Activated T-cell treated with anti-CD3 and anti-CD28 coated beads, Interleukin-2, amount 50 U/mL, for 4 hours (primary cell): Measurements from ENCODE around the gene SRRM1. TPM values are rescaled to one million over a fixed set of nuclear protein-coding genes. Genes with fewer than 3 reads are reported as not detected.

ENCODE experiments used
- ATAC-seq, 2 donors: fragments of 200-7000 bp; cut with Tn5 transposase; one replicate each; pipeline ENCODE4 v1.10.0; 2021
- DNase-seq: peaks from one replicate; pipeline ENCODE4 v3.0.0-alpha.2; 2020
- H3K27me3 Mint-ChIP-seq: one replicate; pipeline ENCODE4 v1.8.0; 2021; ENCODE audit warnings: low read depth, mixed read lengths
- H3K36me3 Mint-ChIP-seq: one replicate; pipeline ENCODE4 v1.8.0; 2022; ENCODE audit warnings: mixed read lengths; ENCODE audit not compliant: insufficient read depth
- H3K4me1 Mint-ChIP-seq: one replicate; pipeline ENCODE4 v1.8.0; 2021; ENCODE audit warnings: low read depth, mixed read lengths
- H3K4me3 Mint-ChIP-seq: one replicate; pipeline ENCODE4 v1.8.0; 2021; ENCODE audit warnings: mild to moderate bottlenecking, moderate library complexity, mixed read lengths
- H3K9me3 Mint-ChIP-seq: one replicate; pipeline ENCODE4 v1.8.0; 2021; ENCODE audit warnings: mixed read lengths
- total RNA-seq, 3 donors: library from RNA; stranded (reverse); gene quantifications; one replicate each; pipeline ENCODE4 v1.2.1, GENCODE V29; 2021

Gene SRRM1
- total RNA-seq, 3 donors from 2014 or later, result 202 to 215 (median 202) TPM

DNA sequence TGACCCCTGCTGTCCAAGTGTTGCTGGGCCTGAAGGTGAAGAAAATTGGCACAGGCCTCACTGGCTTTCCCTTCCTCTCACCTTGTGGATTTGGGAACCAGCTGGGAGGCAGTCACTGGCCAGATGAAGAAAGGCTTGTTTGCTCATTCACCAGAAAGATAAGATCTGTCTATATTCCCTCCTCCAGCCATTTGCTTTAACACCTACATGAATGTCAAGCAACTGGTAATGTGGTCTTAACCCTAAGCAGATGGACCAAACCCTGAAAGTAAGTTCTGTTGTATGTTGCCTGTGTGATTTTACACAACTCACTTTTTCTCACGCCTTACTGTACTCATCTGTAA, 10.3 kb upstream of the SRRM1 start:
- DNase-seq (no peak), ATAC-seq (no peak)
- no peaks in the 10 kb centered on the region for H3K36me3 Mint-ChIP-seq
- H3K27me3 Mint-ChIP-seq, result peaks cover 15% of the 10 kb centered on the region
- no peak overlapping the region for H3K4me3 Mint-ChIP-seq
- H3K9me3 Mint-ChIP-seq, result no peaks in the 10 kb centered on the region
- peaks cover 2% of the 10 kb centered on the region for H3K4me1 Mint-ChIP-seq

DNA sequence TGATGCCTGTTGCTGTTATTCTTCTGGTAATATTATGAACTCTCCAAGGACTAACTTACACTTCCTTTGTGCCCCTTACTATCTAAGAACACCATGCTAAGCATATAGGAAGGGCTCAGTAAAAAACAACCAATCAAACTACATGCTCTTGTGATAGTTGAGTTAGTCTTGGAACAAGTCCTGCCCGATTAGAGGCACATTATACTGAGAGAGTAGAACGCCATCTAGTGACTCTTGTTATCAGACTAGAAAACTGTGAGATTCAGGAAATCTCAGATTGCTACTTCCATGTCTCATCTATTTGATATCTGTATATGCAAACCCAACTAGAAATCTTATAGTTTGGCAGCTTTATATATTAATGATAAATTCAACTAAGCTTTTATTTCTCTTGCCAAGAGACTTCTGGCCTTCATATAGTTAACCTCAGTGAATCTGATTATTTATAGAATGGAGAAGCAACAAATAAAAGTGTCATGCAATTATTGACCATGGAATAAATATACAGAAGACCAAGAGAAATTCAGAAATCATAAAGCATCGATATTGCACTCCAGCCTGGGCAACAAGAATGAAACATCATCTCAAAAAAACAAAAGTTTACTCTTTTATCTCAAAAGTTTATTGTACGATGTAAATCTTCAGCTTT, 7.8 kb upstream of the SRRM1 start:
- DNase-seq (no peak), ATAC-seq (peak; percentile 71 to 94)
- no peaks in the 10 kb centered on the region for H3K36me3 Mint-ChIP-seq

DNA sequence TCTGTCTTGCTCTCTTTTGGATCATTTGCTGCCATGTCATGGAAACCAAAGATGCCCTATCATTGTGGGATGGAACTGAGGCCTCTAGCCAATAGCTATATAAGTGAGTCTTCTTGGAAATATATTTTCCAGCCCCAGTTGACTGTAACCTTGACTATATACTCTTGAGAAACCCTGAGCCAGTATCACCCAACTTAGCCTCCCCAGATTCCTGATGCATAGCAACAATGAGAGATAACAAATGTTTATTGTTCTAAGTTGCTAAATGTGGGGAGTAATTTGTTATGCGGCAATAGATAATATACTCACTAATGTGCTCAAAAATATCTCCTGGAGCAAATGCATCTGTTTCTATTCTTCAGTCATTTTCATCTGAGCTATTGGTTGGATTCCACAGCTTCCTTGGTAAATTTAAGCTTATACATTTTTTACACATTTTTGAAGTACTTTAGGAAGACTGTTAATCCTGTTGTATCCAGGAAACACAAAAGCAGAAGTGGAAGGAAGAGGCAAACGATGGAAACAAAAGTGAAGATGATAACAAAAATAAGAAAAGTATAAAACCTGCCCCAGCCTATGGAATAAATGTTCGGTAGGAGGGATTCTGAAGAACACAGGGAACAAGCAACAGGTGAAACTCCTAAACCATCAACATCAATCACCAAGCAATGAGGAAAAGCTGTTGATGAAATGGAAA, 6.3 kb upstream of the SRRM1 start:
- H3K36me3 Mint-ChIP-seq, result no peaks in the 10 kb centered on the region
- peaks cover 15% of the 10 kb centered on the region for H3K4me1 Mint-ChIP-seq
- DNase-seq (no peak), ATAC-seq (no peak)
- H3K27me3 Mint-ChIP-seq, result peaks cover 3% of the 10 kb centered on the region
- H3K4me3 Mint-ChIP-seq, result no peak overlapping the region
- no peaks in the 10 kb centered on the region for H3K9me3 Mint-ChIP-seq

More for the DNA sequence above, 7.8 kb upstream of the SRRM1 start:
- Mint-ChIP-seq H3K4me1 (peaks cover 8% of the 10 kb centered on the region), H3K4me3 (no peak overlapping the region), H3K9me3 (no peaks in the 10 kb centered on the region), H3K27me3 (peaks cover 5% of the 10 kb centered on the region)

DNA sequence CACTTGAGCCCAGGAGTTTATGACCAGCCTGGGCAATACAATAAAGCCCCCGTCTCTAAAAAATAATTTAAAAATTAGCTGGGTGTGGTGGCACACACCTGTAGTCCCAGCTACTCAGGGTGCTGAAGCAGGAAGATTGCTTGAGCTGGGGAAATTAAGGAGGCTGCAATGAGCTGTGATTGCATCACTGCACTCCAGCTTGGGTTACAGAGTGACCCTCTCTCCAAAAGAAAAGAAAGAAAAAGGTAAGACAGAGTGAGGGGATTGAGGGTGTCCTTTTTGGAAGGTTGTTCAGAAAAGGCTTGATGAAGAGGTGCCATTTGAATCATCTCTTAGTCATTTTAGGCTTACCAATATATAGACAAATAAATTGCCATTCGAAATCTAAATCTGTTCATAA, 4.0 kb upstream of the SRRM1 start:
- Mint-ChIP-seq H3K36me3 (no peaks in the 10 kb centered on the region), H3K9me3 (no peaks in the 10 kb centered on the region), H3K4me1 (peaks cover 17% of the 10 kb centered on the region), H3K27me3 (no peaks in the 10 kb centered on the region), H3K4me3 (peak overlapping the region; percentile 25)
- DNase-seq (no peak), ATAC-seq (no peak)

DNA sequence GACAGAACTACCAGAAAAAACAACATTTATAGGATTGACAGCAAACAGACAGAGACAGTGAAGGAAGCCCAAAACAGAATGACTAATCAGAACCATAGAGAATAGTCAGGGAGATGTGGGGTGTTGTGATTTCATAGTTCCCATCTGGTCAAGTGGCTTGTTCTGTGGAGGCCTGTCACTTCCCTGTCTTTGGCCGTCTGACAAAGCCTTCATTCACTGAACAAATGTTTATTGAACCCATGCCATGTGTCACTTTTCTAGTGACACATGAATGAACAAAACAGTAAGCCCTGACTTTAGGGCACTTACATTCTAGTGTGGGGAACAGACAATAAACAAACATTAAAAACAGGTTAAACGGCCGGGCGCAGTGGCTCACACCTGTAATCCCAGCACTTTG, 3.2 kb upstream of the SRRM1 start:
- Mint-ChIP-seq H3K27me3 (no peaks in the 10 kb centered on the region), H3K4me3 (no peak overlapping the region), H3K4me1 (peaks cover 25% of the 10 kb centered on the region), H3K36me3 (peaks cover 3% of the 10 kb centered on the region), H3K9me3 (no peaks in the 10 kb centered on the region)
- no peak for ATAC-seq
- DNase-seq, result no peak

DNA sequence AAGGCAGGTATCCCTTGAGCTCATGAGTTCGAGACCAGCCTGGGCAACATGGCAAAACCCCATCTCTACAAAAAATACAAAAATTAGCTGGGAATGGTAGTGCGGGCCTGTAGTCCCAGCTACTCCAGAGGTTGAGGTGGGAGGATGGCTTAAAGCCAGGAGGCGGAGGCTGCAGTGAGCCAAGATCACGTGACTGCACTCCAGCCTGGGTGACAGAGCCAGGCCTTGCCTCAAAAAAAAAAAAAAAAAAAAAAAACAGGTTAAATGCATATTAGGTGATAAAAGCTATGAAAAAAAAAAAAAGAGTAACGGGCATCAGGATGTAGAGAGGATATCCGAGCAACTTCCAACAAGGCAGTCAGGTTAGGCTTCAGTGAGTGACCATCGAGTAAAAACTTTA, 2.8 kb upstream of the SRRM1 start:
- DNase-seq (no peak), ATAC-seq (no peak)
- Mint-ChIP-seq H3K27me3 (no peaks in the 10 kb centered on the region), H3K4me3 (no peak overlapping the region), H3K9me3 (no peaks in the 10 kb centered on the region), H3K36me3 (peaks cover 6% of the 10 kb centered on the region), H3K4me1 (peaks cover 27% of the 10 kb centered on the region)

DNA sequence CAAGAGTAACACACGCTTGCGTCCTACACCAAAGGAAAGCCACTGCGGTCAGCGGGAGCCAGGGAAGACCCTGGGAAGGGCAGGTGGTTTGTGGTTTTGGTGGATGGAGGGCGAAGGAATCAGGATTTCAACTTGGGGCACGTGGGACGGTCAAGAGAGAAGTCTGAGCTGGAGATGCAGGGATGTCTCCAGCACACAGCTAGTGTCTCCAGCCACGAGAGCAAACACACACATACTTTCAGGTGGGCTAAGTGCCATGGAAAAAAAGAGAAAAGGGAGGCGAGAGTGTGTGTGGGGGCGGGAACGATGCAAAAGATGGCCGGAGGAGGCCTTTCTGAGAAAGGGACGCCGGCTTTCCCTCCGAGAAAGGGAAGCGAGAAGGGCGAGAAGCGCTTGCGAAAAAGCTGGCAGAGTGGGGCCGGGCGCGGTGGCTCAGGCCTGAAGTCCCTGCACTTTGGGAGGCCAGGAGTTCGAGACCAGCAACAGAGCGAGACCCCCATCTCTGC, 1.4 kb upstream of the SRRM1 start:
- DNase-seq, result peak; percentile 17
- Mint-ChIP-seq H3K36me3 (peaks cover 14% of the 10 kb centered on the region), H3K4me3 (peak overlapping the region; percentile 94), H3K27me3 (no peaks in the 10 kb centered on the region), H3K9me3 (no peaks in the 10 kb centered on the region), H3K4me1 (peaks cover 37% of the 10 kb centered on the region)
- no peak for ATAC-seq

DNA sequence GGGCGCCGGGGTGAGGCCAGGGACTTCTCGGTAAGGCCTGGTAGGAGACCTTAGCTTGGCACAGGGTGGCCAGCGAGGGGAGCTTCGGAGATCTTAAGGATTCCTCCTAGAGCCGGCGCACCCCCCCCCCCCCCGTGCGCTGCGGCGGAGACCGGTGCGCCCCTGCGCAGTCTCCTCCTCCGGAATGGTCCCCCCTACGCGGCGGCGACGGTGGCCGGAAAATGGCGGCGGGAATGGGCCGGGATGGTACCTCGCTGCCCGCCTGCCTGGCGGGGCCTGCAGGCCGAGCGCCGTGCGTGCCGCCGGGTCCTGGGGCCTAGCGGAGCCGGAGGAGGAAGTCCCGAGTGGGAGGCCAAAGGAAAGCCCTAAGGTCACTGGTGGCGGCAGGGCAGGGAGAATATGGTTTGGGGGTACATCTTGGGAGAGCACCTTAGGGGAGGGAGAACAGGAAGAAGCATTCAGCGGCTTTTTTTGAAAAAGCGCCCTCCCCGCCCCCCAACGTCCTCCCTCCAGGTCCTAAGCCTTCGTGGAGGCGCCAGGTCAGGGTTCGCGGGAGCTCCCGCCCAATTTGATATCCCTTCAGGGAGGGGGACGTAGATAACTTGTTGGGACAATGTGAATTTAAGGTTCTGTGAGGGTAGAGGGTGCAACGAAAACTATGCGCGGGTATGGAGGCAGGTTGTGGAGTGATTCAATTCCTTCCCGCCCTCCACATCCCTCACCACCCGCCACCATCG, 429 bp downstream of the SRRM1 start:
- DNase-seq, result no peak

DNA sequence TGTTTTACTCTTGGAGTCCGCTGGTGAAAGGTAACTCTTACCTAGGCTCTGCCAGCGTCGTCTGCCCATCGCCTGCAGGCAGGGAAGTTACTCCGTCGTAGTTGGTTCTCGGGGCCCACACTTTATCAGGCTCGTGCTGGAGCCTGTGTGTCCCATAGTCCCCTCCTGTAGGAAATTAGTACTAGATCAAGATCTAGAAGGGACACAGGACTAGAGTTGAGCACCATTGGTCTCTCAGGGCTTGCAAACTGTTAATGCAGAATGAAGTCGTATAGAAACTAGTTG, 940 bp downstream of the SRRM1 start:
- DNase-seq, result no peak
- H3K27me3 Mint-ChIP-seq, result no peaks in the 10 kb centered on the region
- H3K4me1 Mint-ChIP-seq, result peaks cover 54% of the 10 kb centered on the region
- H3K36me3 Mint-ChIP-seq, result peaks cover 37% of the 10 kb centered on the region
- peak overlapping the region; percentile 94 for H3K4me3 Mint-ChIP-seq
- ATAC-seq, result no peak
- no peaks in the 10 kb centered on the region for H3K9me3 Mint-ChIP-seq

More for the DNA sequence above, 429 bp downstream of the SRRM1 start:
- Mint-ChIP-seq H3K27me3 (no peaks in the 10 kb centered on the region), H3K4me3 (peak overlapping the region; percentile 94), H3K4me1 (peaks cover 52% of the 10 kb centered on the region), H3K36me3 (peaks cover 32% of the 10 kb centered on the region), H3K9me3 (no peaks in the 10 kb centered on the region)
- ATAC-seq, result peak; percentile 44 to 47

DNA sequence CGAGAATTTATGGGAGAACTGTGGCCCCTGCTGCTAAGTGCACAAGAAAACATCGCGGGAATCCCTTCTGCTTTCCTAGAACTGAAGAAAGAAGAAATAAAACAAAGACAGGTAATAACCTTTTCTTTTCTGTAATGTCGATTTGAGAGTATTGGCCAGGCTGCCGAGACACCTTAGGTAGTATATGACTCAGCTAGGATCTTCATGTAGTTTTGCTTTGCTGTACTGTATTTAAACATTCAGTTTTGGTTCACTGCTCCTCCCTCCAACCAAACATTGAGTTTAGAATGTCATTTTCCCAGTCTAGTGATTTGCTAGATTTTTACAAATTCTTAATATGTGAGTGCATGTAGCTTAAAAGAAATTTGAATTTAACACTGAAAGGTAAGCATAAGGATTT, 5.8 kb downstream of the SRRM1 start:
- no peak for DNase-seq
- peak in 1 of 2 donors; percentile 48 for ATAC-seq

DNA sequence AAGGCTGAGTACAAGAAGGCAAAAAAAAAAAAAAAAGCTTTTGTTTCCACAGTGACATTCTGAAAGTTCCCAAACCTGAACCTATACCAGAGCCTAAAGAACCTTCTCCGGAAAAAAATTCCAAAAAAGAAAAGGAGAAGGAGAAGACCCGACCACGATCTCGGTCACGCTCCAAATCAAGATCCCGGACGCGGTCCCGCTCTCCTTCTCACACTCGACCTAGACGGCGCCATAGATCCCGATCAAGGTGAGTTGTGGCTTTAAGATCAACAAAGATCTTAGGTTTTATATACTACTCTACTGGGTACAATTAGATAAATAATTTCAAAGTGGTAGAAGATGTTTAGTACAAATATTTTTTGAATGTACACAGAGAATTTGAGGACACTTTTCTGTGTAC, 9.3 kb downstream of the SRRM1 start:
- DNase-seq (no peak), ATAC-seq (no peak)
- peaks cover 78% of the 10 kb centered on the region for H3K36me3 Mint-ChIP-seq
- H3K4me1 Mint-ChIP-seq, result peaks cover 42% of the 10 kb centered on the region
- no peaks in the 10 kb centered on the region for H3K27me3 Mint-ChIP-seq
- no peaks in the 10 kb centered on the region for H3K9me3 Mint-ChIP-seq
- no peak overlapping the region for H3K4me3 Mint-ChIP-seq

More for the DNA sequence above, 5.8 kb downstream of the SRRM1 start:
- H3K36me3 Mint-ChIP-seq, result peaks cover 71% of the 10 kb centered on the region
- no peaks in the 10 kb centered on the region for H3K27me3 Mint-ChIP-seq
- H3K4me3 Mint-ChIP-seq, result no peak overlapping the region
- H3K9me3 Mint-ChIP-seq, result no peaks in the 10 kb centered on the region
- H3K4me1 Mint-ChIP-seq, result peaks cover 57% of the 10 kb centered on the region

DNA sequence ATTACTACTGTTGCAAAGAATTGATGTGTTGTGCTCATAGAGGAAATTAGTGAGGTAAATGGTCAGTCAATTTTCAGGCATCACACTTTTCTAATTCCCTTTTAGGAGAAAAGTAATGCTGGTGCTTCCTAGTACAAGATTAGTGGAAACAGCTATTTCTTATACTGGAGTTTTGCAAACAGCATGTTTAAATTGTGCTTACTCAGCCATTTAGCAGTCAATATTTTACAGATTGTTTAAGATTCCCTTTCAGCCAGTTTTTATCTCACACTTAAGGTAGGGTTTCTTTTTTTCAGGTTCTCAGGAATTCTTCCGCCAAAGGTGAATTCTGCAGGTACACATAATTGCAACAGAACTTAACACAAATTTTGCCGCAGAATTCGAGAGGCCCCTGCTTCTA, 10.9 kb downstream of the SRRM1 start:
- no peaks in the 10 kb centered on the region for H3K27me3 Mint-ChIP-seq
- no peak for DNase-seq
- H3K4me1 Mint-ChIP-seq, result peaks cover 36% of the 10 kb centered on the region
- ATAC-seq, result no peak
- H3K9me3 Mint-ChIP-seq, result no peaks in the 10 kb centered on the region
- no peak overlapping the region for H3K4me3 Mint-ChIP-seq
- H3K36me3 Mint-ChIP-seq, result peaks cover 67% of the 10 kb centered on the region

DNA sequence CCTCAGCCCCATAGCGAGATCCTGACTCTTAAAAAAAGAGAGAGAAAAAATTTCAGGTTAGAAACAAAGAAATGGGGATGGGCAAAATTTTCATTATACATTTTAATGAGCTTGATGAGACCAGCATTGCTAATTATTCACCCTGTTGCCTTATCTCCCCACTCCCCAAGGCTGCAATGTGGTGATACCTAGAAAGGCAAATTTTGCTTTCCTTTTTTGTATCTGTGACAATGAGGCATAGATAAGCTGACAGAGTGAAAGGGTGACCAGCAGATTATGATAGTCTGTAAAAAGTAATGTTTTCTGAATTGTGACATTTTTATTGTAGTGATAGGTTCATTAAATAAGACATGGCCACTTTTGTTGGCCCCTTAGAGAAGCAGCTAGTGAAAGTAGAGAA, 12.9 kb downstream of the SRRM1 start:
- no peak overlapping the region for H3K4me3 Mint-ChIP-seq
- DNase-seq (no peak), ATAC-seq (no peak)
- H3K9me3 Mint-ChIP-seq, result no peaks in the 10 kb centered on the region
- H3K27me3 Mint-ChIP-seq, result no peaks in the 10 kb centered on the region
- peaks cover 58% of the 10 kb centered on the region for H3K36me3 Mint-ChIP-seq
- peaks cover 37% of the 10 kb centered on the region for H3K4me1 Mint-ChIP-seq

DNA sequence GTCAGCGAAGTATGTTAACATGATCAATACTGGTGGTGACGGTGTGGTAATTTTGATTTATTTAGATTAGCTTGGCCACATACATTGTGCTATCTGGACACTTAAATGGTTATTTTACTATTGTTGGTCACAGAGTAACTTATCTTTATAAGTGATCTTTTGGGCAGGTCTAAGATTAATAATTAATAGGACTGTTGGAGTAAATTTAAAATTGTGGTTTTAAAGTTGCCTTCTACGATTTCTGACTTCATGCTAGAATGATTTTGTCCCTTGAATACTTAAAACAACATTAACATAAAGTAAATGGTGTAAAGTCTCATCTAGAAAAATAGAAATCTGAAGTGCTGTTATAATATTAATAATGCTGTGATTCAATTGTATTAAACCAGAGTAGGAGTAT, 14.7 kb downstream of the SRRM1 start:
- peaks cover 32% of the 10 kb centered on the region for H3K4me1 Mint-ChIP-seq
- peaks cover 53% of the 10 kb centered on the region for H3K36me3 Mint-ChIP-seq
- no peak overlapping the region for H3K4me3 Mint-ChIP-seq
- H3K9me3 Mint-ChIP-seq, result no peaks in the 10 kb centered on the region
- no peaks in the 10 kb centered on the region for H3K27me3 Mint-ChIP-seq
- ATAC-seq (no peak), DNase-seq (no peak)
